Left lung (tissue), 10 donors: ENCODE results near the gene DCBLD1. TPM values are rescaled to one million over a fixed set of nuclear protein-coding genes. Genes with fewer than 3 reads are reported as not detected.

Experiments
- ATAC-seq: fragments of 200-7000 bp; cut with Tn5 transposase; one replicate; pipeline ENCODE4 v1.9.1; 2020; ENCODE audit warnings: moderate library complexity
- DNase-seq, 4 donors: peaks; one replicate each; pipeline ENCODE4 v3.0.0-alpha.2; 2013 to 2020
- H3K27ac ChIP-seq, 2 donors: fragments of 200-600 bp; sonication (generic) in 1 of 2; one replicate each; pipeline versions ENCODE4 v1.5.0 to v1.8.0; 2020 to 2021
- H3K27me3 ChIP-seq, 2 donors: fragments of 200-600 bp; sonication (generic) in 1 of 2; one replicate each; pipeline versions ENCODE4 v1.5.0 to v1.8.0; 2020 to 2021
- H3K36me3 ChIP-seq, 2 donors: fragments of 200-600 bp; sonication (generic) in 1 of 2; one replicate each; pipeline versions ENCODE4 v1.5.0 to v1.8.0; 2020 to 2021
- H3K4me1 ChIP-seq, 2 donors: fragments of 200-600 bp; one replicate each; pipeline ENCODE4 v1.8.0; 2021
- H3K4me3 ChIP-seq, 2 donors: fragments of 200-600 bp; sonication (generic) in 1 of 2; one replicate each; pipeline versions ENCODE4 v1.5.0 to v1.8.0; 2020 to 2021; ENCODE audit warnings: mild to moderate bottlenecking in 1 of 2
- H3K9me3 ChIP-seq, 2 donors: fragments of 200-600 bp; sonication (generic) in 1 of 2; one replicate each; pipeline versions ENCODE4 v1.5.0 to v1.8.0; 2020 to 2021
- CTCF ChIP-seq, 2 donors: fragments of 200-600 bp; sonication (generic) in 1 of 2; IDR thresholded peaks; one replicate each; pipeline versions ENCODE4 v1.5.0 to v1.8.0; 2021; ENCODE audit warnings: antibody characterized with exemption in 2 of 2
- intact Hi-C, 2 donors: fragments of 100-400 bp; cut with DNase I; formaldehyde crosslinking; loops; one replicate each; pipeline versions ENCODE4 v1.11.2 to v1.14.2; 2022
- polyA plus RNA-seq, 6 donors: library from polyadenylated mRNA; unstranded; fragments of 120-200 nt; gene quantifications; one replicate each; pipeline ENCODE4 v1.2.1, GENCODE V29; 2013; ENCODE audit not compliant: insufficient read length in 6 of 6
- total RNA-seq, 2 donors: library from RNA; stranded (reverse); fragmentation: NEBNext Ultra II Directional; extraction: Animal tissue kit (Norgen Biotek cat#: 25700); gene quantifications; one replicate each; pipeline ENCODE4 v1.2.1, GENCODE V29; 2021
- donor health status: DM: no; HTN: yes; CAD: no.
- donor health status: DM: no; HTN: no; CAD: no.

The DCBLD1 gene
- total and polyA plus RNA-seq, 8 donors: 20.8 to 55.8 (median 35.8) TPM

GRCh38 chr6:117502580-117502979 lies 20.1 kb downstream of the DCBLD1 start:
- peaks cover 0 to 7% of the 10 kb centered on the region in 2 donors for H3K36me3 ChIP-seq
- H3K4me3 ChIP-seq: no peak overlapping the region
- ATAC-seq (no peak), DNase-seq (no peak)
- TF ChIP-seq CTCF (IDR thresholded peaks at IDR 0.05): no peak
- no peaks in the 10 kb centered on the region for H3K9me3 ChIP-seq
- H3K27ac ChIP-seq: no peak overlapping the region
- intact Hi-C loops: no loop called here
- no peaks in the 10 kb centered on the region for H3K27me3 ChIP-seq
- peaks cover 16 to 36% of the 10 kb centered on the region in 2 donors for H3K4me1 ChIP-seq

GRCh38 chr6:117503211-117503610 lies 20.7 kb downstream of the DCBLD1 start:
- Histone ChIP-seq H3K27ac (no peak overlapping the region), H3K4me3 (no peak overlapping the region), H3K27me3 (no peaks in the 10 kb centered on the region), H3K36me3 (peaks cover 0 to 7% of the 10 kb centered on the region in 2 donors), H3K4me1 (peaks cover 10 to 31% of the 10 kb centered on the region in 2 donors), H3K9me3 (no peaks in the 10 kb centered on the region)
- no peak for DNase-seq
- no peak for TF ChIP-seq CTCF (IDR thresholded peaks at IDR 0.05)
- intact Hi-C loops: no loop called here
- ATAC-seq: no peak

- H3K4me3 ChIP-seq: no peak overlapping the region
- H3K4me1 ChIP-seq: peaks cover 0 to 23% of the 10 kb centered on the region in 2 donors
- H3K27me3 ChIP-seq: no peaks in the 10 kb centered on the region
- DNase-seq: no peak
- peaks cover 0 to 7% of the 10 kb centered on the region in 2 donors for H3K36me3 ChIP-seq
- intact Hi-C loops: no loop called here
- no peak for ATAC-seq
- H3K9me3 ChIP-seq: no peaks in the 10 kb centered on the region
- no peak for TF ChIP-seq CTCF (IDR thresholded peaks at IDR 0.05)
- H3K27ac ChIP-seq: no peak overlapping the region
These were observed 22.1 kb downstream of the DCBLD1 start for GRCh38 chr6:117504478-117505144.

- H3K27ac ChIP-seq: no peak overlapping the region
- H3K36me3 ChIP-seq: peaks cover 0 to 7% of the 10 kb centered on the region in 2 donors
- H3K27me3 ChIP-seq: no peaks in the 10 kb centered on the region
- DNase-seq: no peak
- H3K4me1 ChIP-seq: peaks cover 0 to 17% of the 10 kb centered on the region in 2 donors
- ATAC-seq: no peak
- H3K9me3 ChIP-seq: no peaks in the 10 kb centered on the region
- H3K4me3 ChIP-seq: no peak overlapping the region
- intact Hi-C loops: no loop called here
- no peak for TF ChIP-seq CTCF (IDR thresholded peaks at IDR 0.05)
These were observed 22.8 kb downstream of the DCBLD1 start for GRCh38 chr6:117505311-117505710.

- H3K36me3 ChIP-seq: peaks cover 0 to 7% of the 10 kb centered on the region in 2 donors
- DNase-seq (no peak), ATAC-seq (peak; percentile 40)
- H3K4me1 ChIP-seq: peaks cover 0 to 17% of the 10 kb centered on the region in 2 donors
- H3K27me3 ChIP-seq: no peaks in the 10 kb centered on the region
- intact Hi-C loops: no loop called here
- H3K27ac ChIP-seq: no peak overlapping the region
- no peak for TF ChIP-seq CTCF (IDR thresholded peaks at IDR 0.05)
- no peaks in the 10 kb centered on the region for H3K9me3 ChIP-seq
- no peak overlapping the region for H3K4me3 ChIP-seq
These were observed 23.8 kb downstream of the DCBLD1 start for GRCh38 chr6:117506180-117506835.
